ENCODE results near the gene SHC4.
A peak's percentile ranks its signal among the peaks of the same experiment; 100 is the strongest.
"Not testable (repeated sequence)": the region's sequence is repeated elsewhere in the genome, so short reads cannot be mapped to it uniquely, and the experiment has no call there.

Gene SHC4, protein sequence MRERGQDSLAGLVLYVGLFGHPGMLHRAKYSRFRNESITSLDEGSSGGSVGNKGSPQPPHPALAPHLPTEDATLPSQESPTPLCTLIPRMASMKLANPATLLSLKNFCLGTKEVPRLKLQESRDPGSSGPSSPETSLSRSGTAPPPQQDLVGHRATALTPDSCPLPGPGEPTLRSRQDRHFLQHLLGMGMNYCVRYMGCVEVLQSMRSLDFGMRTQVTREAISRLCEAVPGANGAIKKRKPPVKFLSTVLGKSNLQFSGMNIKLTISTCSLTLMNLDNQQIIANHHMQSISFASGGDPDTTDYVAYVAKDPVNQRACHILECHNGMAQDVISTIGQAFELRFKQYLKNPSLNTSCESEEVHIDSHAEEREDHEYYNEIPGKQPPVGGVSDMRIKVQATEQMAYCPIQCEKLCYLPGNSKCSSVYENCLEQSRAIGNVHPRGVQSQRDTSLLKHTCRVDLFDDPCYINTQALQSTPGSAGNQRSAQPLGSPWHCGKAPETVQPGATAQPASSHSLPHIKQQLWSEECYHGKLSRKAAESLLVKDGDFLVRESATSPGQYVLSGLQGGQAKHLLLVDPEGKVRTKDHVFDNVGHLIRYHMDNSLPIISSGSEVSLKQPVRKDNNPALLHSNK

DNA sequence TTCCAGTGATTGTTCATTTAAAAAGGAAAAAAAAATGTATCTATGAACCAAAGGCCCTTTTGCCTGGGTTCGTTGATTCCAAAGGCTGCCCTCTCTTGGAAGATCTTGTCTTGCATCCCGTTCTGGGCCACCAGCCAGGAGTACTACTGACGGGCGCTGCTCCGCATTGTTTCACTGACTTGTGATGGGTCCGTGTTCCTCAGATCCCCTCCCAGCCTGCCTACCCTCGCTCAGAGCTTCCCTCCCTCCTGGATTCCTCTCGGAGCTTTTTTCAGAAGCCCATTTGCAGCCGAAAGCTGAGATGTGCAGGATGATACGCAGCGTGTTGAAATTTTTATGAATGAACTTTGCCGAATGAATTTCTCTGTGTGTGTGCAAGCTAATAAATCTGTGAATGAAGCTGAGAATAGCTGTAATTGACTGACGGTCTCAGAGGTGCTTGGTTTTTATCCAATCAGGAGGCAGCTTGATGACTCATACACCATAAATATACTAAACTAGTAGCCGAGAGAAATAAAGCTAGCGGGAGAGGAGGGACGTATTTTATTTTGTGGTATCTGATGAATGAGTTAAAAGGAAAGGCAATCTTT is at the start of gene SHC4:
TSS of gene SHC4 (minus strand) at position 396 of the 590 bp plus-strand sequence. CDS start 904 bp downstream, outside the sequence.
- DNase-seq (ENCODE audit: low spot score), result peak; percentile 75

- DNase-seq (ENCODE audit: low spot score), result no peak
These were observed 35.6 kb upstream of the SHC4 start for GRCh38 chr15:48999314-48999713.

GRCh38 chr15:48996276-48996675 is 32.6 kb upstream of the SHC4 start:
- no peak for DNase-seq (ENCODE audit: low spot score)

GRCh38 chr15:48993380-48993779 is 29.7 kb upstream of the SHC4 start:
- no peak for DNase-seq (ENCODE audit: low spot score)

DNA sequence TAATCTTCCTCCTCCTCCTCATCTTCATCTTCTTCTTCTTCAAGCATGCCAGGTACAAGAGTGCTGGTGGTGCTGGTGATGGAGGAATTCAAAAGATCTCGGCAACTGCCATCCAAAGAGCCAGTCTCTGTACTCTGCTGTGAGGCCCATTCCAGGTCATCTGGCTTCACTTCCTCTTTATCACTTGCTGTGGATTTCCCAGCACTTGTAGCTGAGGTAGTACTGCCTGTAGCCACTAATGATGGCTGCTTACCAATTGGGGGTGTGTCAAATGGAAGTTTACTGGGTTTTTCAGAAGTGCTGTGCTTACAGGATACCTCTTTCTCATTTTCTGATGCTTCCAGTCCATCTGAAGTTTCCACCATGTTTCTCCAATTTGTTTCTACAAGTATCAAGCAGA is 28.8 kb upstream of the SHC4 start:
- no peak for DNase-seq (ENCODE audit: low spot score)

DNA sequence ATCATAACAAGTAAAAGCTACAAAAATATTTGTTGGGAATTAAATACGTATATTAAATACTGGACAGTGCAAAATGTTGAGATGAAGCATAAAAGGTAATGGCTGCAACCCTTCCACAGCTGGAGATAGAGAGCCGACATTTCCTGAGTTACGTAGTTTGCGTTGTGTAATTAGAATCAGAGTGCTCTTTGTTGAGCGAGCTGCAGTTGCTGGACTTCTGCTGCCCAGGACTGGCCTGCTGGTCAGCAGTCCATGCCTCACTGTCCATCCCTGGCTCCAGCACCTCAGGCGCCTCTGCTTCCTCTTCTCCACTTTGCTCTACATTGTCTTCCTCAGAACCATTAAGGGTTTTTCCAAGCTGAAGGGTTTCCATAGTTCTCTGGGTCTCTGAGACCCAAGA is 28.4 kb upstream of the SHC4 start:
- no peak for DNase-seq (ENCODE audit: low spot score)

DNA sequence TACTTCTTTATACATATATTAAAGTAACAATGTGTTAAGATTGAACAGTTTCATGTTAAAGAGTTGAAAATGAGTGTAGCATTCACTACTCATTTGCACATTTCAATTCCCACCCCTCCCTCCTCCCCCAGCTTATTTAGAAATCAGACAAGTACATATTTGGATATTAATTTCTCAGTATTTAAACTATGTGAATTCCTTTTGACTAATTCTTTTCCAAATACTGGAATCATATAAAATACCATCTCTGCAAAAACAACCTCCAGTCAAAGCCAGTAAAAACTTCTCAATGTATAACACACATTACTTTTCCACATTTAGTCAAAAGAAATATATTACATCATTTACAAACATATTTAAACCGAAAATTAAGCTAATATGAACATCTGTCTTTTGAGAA is 25.5 kb upstream of the SHC4 start:
- DNase-seq (ENCODE audit: low spot score), result no peak

- DNase-seq (ENCODE audit: low spot score), result no peak
These were observed 23.4 kb upstream of the SHC4 start for GRCh38 chr15:48987142-48987541.

DNA sequence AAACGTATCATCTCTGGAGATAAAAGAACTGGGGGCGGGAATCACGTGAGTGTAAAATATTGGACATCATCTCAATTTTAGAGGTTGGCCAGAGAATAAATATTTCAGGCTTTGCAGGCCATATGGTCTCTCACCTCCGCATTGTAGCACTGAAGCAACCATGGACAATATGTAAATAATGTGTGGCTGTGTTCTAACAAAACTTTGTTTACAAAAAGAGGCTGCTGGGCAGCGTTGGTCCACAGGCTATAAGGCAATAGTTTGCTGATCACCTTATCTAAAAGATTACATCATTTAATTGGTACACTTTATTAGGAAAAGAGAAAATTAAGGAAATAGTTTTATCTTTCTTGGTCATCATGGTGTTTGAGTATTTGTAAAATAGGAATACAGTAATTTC is 22.5 kb upstream of the SHC4 start:
- no peak for DNase-seq (ENCODE audit: low spot score)

DNA sequence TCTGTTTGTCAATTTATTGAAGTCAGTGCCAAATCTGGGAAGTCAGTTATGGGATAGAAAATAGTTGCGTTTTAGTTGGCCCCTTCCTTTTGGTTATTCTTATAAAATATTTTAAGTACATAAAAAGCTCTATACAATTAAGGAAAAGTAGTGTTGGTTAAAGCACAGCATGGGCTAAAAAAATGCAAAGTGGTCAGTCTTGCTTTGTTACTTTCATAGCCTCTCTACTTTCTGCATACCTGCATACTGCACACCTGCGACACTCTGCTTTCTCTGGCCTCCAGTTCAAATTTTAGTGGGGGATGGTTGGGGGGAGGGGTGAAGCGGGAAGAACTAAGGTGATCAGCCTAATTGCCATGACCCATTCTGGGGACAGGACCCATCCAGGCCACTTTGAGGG is 21.8 kb upstream of the SHC4 start:
- DNase-seq (ENCODE audit: low spot score), result no peak

- DNase-seq (ENCODE audit: low spot score), result peak; percentile 51
These were observed 21.2 kb upstream of the SHC4 start for GRCh38 chr15:48984811-48985352.

- no peak for DNase-seq (ENCODE audit: low spot score)
These were observed 20.4 kb upstream of the SHC4 start for GRCh38 chr15:48984021-48984710.

DNA sequence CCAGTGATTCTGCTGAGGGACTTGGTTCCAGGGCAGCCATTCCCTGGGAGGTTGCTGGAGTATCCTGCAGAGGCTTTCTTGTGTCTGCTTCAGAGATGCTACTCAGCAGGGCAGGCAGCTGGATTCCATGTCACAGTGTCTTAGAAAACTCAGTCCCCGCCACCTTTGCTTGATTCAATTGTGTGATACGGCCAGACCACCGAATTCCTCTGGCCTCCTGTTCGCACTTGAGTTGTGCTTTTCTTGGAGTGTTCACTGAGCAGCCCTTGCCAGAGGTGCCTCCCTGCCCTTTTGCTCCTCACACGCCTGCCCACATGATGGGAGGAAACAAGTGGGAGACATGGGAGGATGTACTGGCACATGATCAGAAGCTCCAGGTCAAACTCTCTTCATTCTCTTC is 19.6 kb upstream of the SHC4 start:
- no peak for DNase-seq (ENCODE audit: low spot score)

GRCh38 chr15:48981941-48982340 is 18.2 kb upstream of the SHC4 start:
- DNase-seq (ENCODE audit: low spot score), result no peak

DNA sequence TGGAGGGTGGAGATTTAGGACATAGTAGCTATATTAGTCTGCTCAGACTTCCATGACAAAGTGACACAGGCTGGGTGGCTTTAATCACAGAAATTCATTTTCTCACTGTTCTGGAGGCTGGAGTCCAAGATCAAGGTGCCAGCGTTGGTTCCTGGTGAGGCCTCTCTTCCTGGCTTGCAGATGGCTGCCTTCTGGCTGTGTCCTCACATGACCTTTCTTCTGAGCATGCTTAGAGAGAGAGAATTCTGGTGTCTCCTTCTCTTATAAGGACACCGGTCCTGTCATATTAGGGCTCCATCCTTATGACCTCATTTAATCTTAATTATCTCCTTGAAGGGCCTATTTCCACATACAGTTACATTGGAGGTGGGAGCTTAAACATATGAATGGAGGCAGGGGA is 14.9 kb upstream of the SHC4 start:
- DNase-seq (ENCODE audit: low spot score), result no peak

GRCh38 chr15:48976444-48977088 is 12.8 kb upstream of the SHC4 start:
- DNase-seq (ENCODE audit: low spot score), result no peak

GRCh38 chr15:48975472-48976419 is 12.0 kb upstream of the SHC4 start:
- peak; percentile 95 for DNase-seq (ENCODE audit: low spot score)

DNA sequence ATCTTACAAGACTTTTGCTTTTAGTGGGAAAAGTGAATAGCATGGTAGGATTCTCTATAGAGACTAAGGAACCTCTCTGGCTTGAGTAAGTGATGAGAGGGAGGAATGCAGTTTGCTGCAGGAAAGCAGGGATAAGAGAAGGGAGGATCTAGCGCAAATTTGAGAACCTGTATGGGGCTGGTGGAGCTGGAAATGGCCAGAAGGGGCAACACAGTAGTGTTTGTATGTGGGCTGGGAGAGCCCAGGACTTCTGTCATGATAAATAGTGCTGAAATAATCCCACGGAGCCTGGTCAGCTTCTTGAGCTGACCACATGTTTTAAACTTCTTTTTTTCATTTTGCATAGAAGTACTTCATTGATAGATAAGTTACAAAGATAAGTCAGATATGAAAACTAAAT is 11.2 kb upstream of the SHC4 start:
- no peak for DNase-seq (ENCODE audit: low spot score)

DNA sequence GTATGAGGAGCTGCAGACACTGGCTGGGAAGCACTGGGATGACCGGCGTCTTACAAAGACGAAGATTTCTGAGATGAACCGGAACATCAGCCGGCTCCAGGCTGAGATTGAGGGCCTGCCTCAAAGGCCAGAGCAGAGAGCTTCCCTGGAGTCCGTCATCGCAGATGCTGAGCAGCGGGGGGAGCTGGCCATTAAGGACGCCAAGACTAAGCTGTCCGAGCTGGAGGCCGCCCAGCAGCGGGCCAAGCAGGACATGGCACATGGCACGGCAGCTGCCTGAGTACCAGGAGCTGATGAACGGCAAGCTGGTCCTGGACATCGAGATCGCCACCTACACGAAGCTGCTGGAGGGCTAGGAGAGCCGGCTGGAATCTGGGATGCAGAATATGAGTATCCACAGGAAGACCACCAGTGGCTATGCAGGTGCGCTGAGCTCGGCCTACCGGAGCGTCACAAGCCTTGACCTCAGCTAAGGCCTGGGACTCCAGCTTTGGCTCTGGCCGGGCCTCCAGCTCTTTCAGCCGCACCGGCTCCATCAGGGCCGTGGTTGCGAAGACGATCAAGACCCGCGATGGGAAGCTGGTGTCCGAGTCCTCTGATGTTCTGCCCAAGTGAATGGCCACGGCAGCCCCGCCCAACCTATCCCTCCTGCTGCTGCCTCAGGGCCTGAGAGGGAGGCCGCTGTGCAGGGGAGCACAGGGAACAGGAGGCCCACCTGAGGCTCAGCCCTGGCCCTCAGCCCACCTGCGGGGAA is 9.2 kb upstream of the SHC4 start:
- DNase-seq (ENCODE audit: low spot score), result no peak

DNA sequence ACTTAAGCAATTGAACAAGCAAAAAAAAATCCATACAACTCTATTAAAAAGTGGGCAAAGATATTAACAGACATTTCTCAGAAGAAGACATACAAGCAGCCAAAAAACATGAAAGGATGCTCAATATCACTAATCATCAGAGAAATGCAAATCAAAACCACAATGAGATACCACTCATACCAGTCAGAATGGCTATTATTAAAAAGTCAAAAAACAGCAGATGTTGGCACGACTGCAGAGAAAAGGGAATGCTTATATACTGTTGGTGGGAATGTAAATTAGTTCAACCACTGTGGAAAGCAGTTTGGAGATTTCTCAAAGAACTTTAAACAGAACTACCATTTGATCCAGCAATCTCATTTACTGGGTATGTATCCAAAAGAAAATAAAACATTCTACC is 7.2 kb upstream of the SHC4 start:
- not testable (repeated sequence) for DNase-seq (ENCODE audit: low spot score)

Measured in AG20443 (cell line).